ENCODE data around the gene CAPG.

The CAPG gene

GRCh38 chr2:85438201-85439024 is 28.2 kb upstream of the CAPG start:
- H3K9ac ChIP-seq (ENCODE audit: low read length) = no peak overlapping the region
- TF ChIP-seq EZH2 (optimal IDR thresholded peaks at IDR 0.05; ENCODE audit: low read depth, low read length) = no peak
- no peak for TF ChIP-seq EZH2phosphoT487 (IDR thresholded peaks at IDR 0.05; ENCODE audit: low read length)
- no peak for TF ChIP-seq CTCF (IDR thresholded peaks at IDR 0.05; ENCODE audit: low read length)
- no peaks in the 10 kb centered on the region for H3K27me3 ChIP-seq (replicated peaks; ENCODE audit: insufficient read depth, low read length)
- H3K9me3 ChIP-seq (replicated peaks; ENCODE audit: insufficient read depth, low read length) = no peaks in the 10 kb centered on the region
- H3K27ac ChIP-seq (ENCODE audit: low read length) = no peak overlapping the region
- H3K79me2 ChIP-seq (ENCODE audit: low read length) = no peaks in the 10 kb centered on the region
- no peak overlapping the region for H2AFZ ChIP-seq (ENCODE audit: low read length)
- no peaks in the 10 kb centered on the region for H3K36me3 ChIP-seq (replicated peaks; ENCODE audit: insufficient read depth, low read length)
- H3K4me1 ChIP-seq (ENCODE audit: low read length) = peaks cover 5% of the 10 kb centered on the region
- no peaks in the 10 kb centered on the region for H3F3A ChIP-seq (ENCODE audit: insufficient read depth, low read length)
- H3K4me2 ChIP-seq (ENCODE audit: low read depth, low read length) = peak overlapping the region; percentile 48
- DNase-seq = no peak
- H3K9me2 ChIP-seq (replicated peaks; ENCODE audit: insufficient read depth, low read length) = no peaks in the 10 kb centered on the region
- H3K4me3 ChIP-seq (ENCODE audit: low read length) = peak overlapping the region; percentile 46; the same call in 1 of the 2 replicates
- no peaks in the 10 kb centered on the region for H4K20me1 ChIP-seq (ENCODE audit: insufficient read depth, low read length)

- peak overlapping the region; percentile 90 for H2AFZ ChIP-seq (ENCODE audit: low read length)
- no peaks in the 10 kb centered on the region for H3K36me3 ChIP-seq (replicated peaks; ENCODE audit: insufficient read depth, low read length)
- H3K9me2 ChIP-seq (replicated peaks; ENCODE audit: insufficient read depth, low read length) = no peaks in the 10 kb centered on the region
Observed at GRCh38 chr2:85437488-85438200, 27.5 kb upstream of the CAPG start.

More at GRCh38 chr2:85437488-85438200, 27.5 kb upstream of the CAPG start:
- Histone ChIP-seq H3K4me3 (ENCODE audit: low read length) (peak overlapping the region; percentile 46; the same call in 1 of the 2 replicates), H3F3A (ENCODE audit: insufficient read depth, low read length) (no peaks in the 10 kb centered on the region), H3K4me2 (ENCODE audit: low read depth, low read length) (peak overlapping the region; percentile 60), H3K27ac (ENCODE audit: low read length) (no peak overlapping the region), H3K9me3 (replicated peaks; ENCODE audit: insufficient read depth, low read length) (no peaks in the 10 kb centered on the region), H4K20me1 (ENCODE audit: insufficient read depth, low read length) (no peaks in the 10 kb centered on the region), H3K79me2 (ENCODE audit: low read length) (no peaks in the 10 kb centered on the region), H3K4me1 (ENCODE audit: low read length) (peaks cover 5% of the 10 kb centered on the region), H3K27me3 (replicated peaks; ENCODE audit: insufficient read depth, low read length) (no peaks in the 10 kb centered on the region), H3K9ac (ENCODE audit: low read length) (peak overlapping the region; percentile 50; the same call in 1 of the 2 replicates)
- TF ChIP-seq CTCF (IDR thresholded peaks at IDR 0.05; ENCODE audit: low read length) (no peak), EZH2 (optimal IDR thresholded peaks at IDR 0.05; ENCODE audit: low read depth, low read length) (no peak), EZH2phosphoT487 (IDR thresholded peaks at IDR 0.05; ENCODE audit: low read length) (no peak)
- DNase-seq = peak; percentile 63
